Naive thymus-derived CD4-positive, alpha-beta T cell (primary cell): ENCODE results near the gene CALM1. TPM values are rescaled to one million over a fixed set of nuclear protein-coding genes. Genes with fewer than 3 reads are reported as not detected.

ENCODE experiments used
- ATAC-seq: fragments of 150-1000 bp; cut with Tn5 transposase; 2 replicates; pipeline ENCODE4 v1.10.0; 2021; ENCODE audit warnings: mild to moderate bottlenecking, moderate library complexity
- CTCF ChIA-PET: fragments of 350-600 bp; sonication (Branson Sonifier 250); formaldehyde crosslinking; loops from one replicate; lab custom pipeline; 2021; ENCODE audit warnings: antibody characterized with exemption; lab: Charles Lee
- POLR2A ChIA-PET: fragments of 350-600 bp; sonication (Branson Sonifier 250); formaldehyde crosslinking; loops from one replicate; lab custom pipeline; 2021; ENCODE audit warnings: antibody characterized with exemption, inconsistent platforms; lab: Charles Lee
- DNase-seq, 9 donors: peaks; one replicate each; pipeline versions ENCODE4 v3.0.0 to v3.0.0-alpha.2; 2020 to 2022; ENCODE audit warnings: mixed read lengths in 1 of 9
- H3K27ac ChIP-seq: one replicate; pipeline ENCODE4 v1.7.0; 2013; ENCODE audit warnings: mild to moderate bottlenecking, low read depth, low read length, moderate library complexity
- H3K27me3 ChIP-seq, 2 donors: one replicate each; pipeline ENCODE4 v1.7.0; 2013; ENCODE audit warnings: low read length in 2 of 2, mild to moderate bottlenecking in 2 of 2, moderate library complexity in 2 of 2; ENCODE audit not compliant: control insufficient read depth in 2 of 2, insufficient read depth in 2 of 2
- H3K36me3 ChIP-seq, 3 experiments: 1 replicate in 2 of 3; 2 replicates in 1 of 3; pipeline ENCODE4 v1.7.0; 2013; ENCODE audit warnings: low read length in 3 of 3, mild to moderate bottlenecking in 3 of 3, moderate library complexity in 1 of 3; ENCODE audit not compliant: insufficient read depth in 3 of 3, control insufficient read depth in 2 of 3
- H3K4me1 ChIP-seq, 2 donors: one replicate each; pipeline ENCODE4 v1.7.0; 2013; ENCODE audit warnings: low read length in 2 of 2, mild to moderate bottlenecking in 2 of 2, moderate library complexity in 1 of 2; ENCODE audit not compliant: control insufficient read depth in 2 of 2, insufficient read depth in 2 of 2
- H3K4me3 ChIP-seq: 2 replicates; pipeline ENCODE4 v1.7.0; 2013; ENCODE audit warnings: mild to moderate bottlenecking, low read length
- H3K9me3 ChIP-seq, 3 experiments: 1 replicate in 2 of 3; 2 replicates in 1 of 3; pipeline ENCODE4 v1.7.0; 2013; ENCODE audit warnings: low read length in 3 of 3; ENCODE audit not compliant: control insufficient read depth in 2 of 3
- H3K27ac Mint-ChIP-seq, 9 donors: one replicate each; pipeline ENCODE4 v1.8.0; 2020 to 2022; ENCODE audit warnings: mixed read lengths in 9 of 9, mild to moderate bottlenecking in 8 of 9, moderate library complexity in 5 of 9, inconsistent platforms in 2 of 9
- H3K27me3 Mint-ChIP-seq, 5 donors: one replicate each; pipeline ENCODE4 v1.8.0; 2021 to 2022; ENCODE audit warnings: mixed read lengths in 5 of 5, mild to moderate bottlenecking in 1 of 5
- H3K36me3 Mint-ChIP-seq, 5 donors: one replicate each; pipeline ENCODE4 v1.8.0; 2020 to 2022; ENCODE audit warnings: mixed read lengths in 5 of 5, mild to moderate bottlenecking in 3 of 5, inconsistent platforms in 1 of 5
- H3K4me1 Mint-ChIP-seq, 7 donors: one replicate each; pipeline ENCODE4 v1.8.0; 2020 to 2022; ENCODE audit warnings: mixed read lengths in 7 of 7, mild to moderate bottlenecking in 3 of 7, inconsistent platforms in 1 of 7
- H3K4me3 Mint-ChIP-seq, 10 donors: one replicate each; pipeline ENCODE4 v1.8.0; 2020 to 2022; ENCODE audit warnings: mild to moderate bottlenecking in 10 of 10, mixed read lengths in 10 of 10, moderate library complexity in 6 of 10, inconsistent platforms in 2 of 10
- H3K9me3 Mint-ChIP-seq, 11 donors: one replicate each; pipeline ENCODE4 v1.8.0; 2020 to 2022; ENCODE audit warnings: mixed read lengths in 11 of 11, mild to moderate bottlenecking in 4 of 11, inconsistent platforms in 1 of 11, moderate library complexity in 1 of 11
- intact Hi-C, 2 donors: fragments of 100-400 bp; cut with micrococcal nuclease; formaldehyde crosslinking; loops; one replicate each; pipeline ENCODE4 v1.15.1; 2023
- polyA plus RNA-seq, 2 donors: library from polyadenylated mRNA; unstranded; fragments of 300-500 nt; fragmentation: Illumina TruSeq; gene quantifications; one replicate each; pipeline ENCODE4 v1.2.3, GENCODE V29; 2021
- total RNA-seq, 6 experiments: library from RNA in 5 of 6; stranded (reverse) in 5 of 6; gene quantifications; 1 replicate in 5 of 6; 2 replicates in 1 of 6; pipeline ENCODE4 v1.2.3 and lab custom pipeline; 2021 to 2026

The CALM1 gene
- total and polyA plus RNA-seq, 7 experiments from 2014 or later, result 611 to 2,295 (median 699) TPM

- Histone ChIP-seq H3K27me3 (no peaks in the 10 kb centered on the region), H3K4me1 (no peaks in the 10 kb centered on the region), H3K36me3 (no peaks in the 10 kb centered on the region), H3K9me3 (no peaks in the 10 kb centered on the region), H3K27ac (no peak overlapping the region), H3K4me3 (no peak overlapping the region)
- Mint-ChIP-seq H3K9me3 (peaks cover 0 to 7% (median 2%) of the 10 kb centered on the region in 11 donors), H3K27ac (no peak overlapping the region), H3K4me3 (no peak overlapping the region), H3K27me3 (peaks cover 0 to 6% (median 3%) of the 10 kb centered on the region in 5 donors), H3K4me1 (peaks cover 0 to 7% (median 0%) of the 10 kb centered on the region in 7 donors), H3K36me3 (peaks cover 0 to 3% (median 0%) of the 10 kb centered on the region in 5 donors)
- no peak for DNase-seq
- POLR2A ChIA-PET, result no interaction called here
- intact Hi-C loops, result no loop called here
- CTCF ChIA-PET, result no interaction called here
- ATAC-seq, result no peak
These were observed 47.4 kb downstream of the CALM1 start for GRCh38 chr14:90444077-90444696.

GRCh38 chr14:90445011-90445410, 48.2 kb downstream of the CALM1 start:
- peaks cover 0 to 3% (median 0%) of the 10 kb centered on the region in 5 donors for H3K36me3 Mint-ChIP-seq
- H3K9me3 Mint-ChIP-seq, result peaks cover 0 to 7% (median 2%) of the 10 kb centered on the region in 11 donors
- H3K4me3 Mint-ChIP-seq, result no peak overlapping the region
- Histone ChIP-seq H3K9me3 (no peaks in the 10 kb centered on the region), H3K4me1 (no peaks in the 10 kb centered on the region), H3K36me3 (no peaks in the 10 kb centered on the region), H3K27ac (no peak overlapping the region), H3K4me3 (no peak overlapping the region), H3K27me3 (no peaks in the 10 kb centered on the region)
- peaks cover 0 to 8% (median 5%) of the 10 kb centered on the region in 5 donors for H3K27me3 Mint-ChIP-seq
- ATAC-seq, result no peak
- H3K4me1 Mint-ChIP-seq, result peaks cover 0 to 7% (median 0%) of the 10 kb centered on the region in 7 donors
- intact Hi-C loops, result no loop called here
- ChIA-PET CTCF (no interaction called here), POLR2A (no interaction called here)
- DNase-seq, result no peak
- no peak overlapping the region for H3K27ac Mint-ChIP-seq

GRCh38 chr14:90446405-90446804, 49.6 kb downstream of the CALM1 start:
- Histone ChIP-seq H3K4me3 (no peak overlapping the region), H3K9me3 (no peaks in the 10 kb centered on the region), H3K36me3 (no peaks in the 10 kb centered on the region), H3K27me3 (no peaks in the 10 kb centered on the region), H3K27ac (no peak overlapping the region), H3K4me1 (no peaks in the 10 kb centered on the region)
- H3K4me3 Mint-ChIP-seq, result no peak overlapping the region
- H3K4me1 Mint-ChIP-seq, result peaks cover 0 to 7% (median 0%) of the 10 kb centered on the region in 7 donors
- peaks cover 0 to 8% (median 5%) of the 10 kb centered on the region in 5 donors for H3K27me3 Mint-ChIP-seq
- CTCF ChIA-PET, result no interaction called here
- ATAC-seq (no peak), DNase-seq (no peak)
- no peak overlapping the region for H3K27ac Mint-ChIP-seq
- H3K36me3 Mint-ChIP-seq, result peaks cover 0 to 3% (median 0%) of the 10 kb centered on the region in 5 donors
- peaks cover 0 to 7% (median 2%) of the 10 kb centered on the region in 11 donors for H3K9me3 Mint-ChIP-seq
- intact Hi-C loops, result no loop called here
- POLR2A ChIA-PET, result no interaction called here

GRCh38 chr14:90447720-90448497, 51.1 kb downstream of the CALM1 start:
- peaks cover 0 to 7% (median 2%) of the 10 kb centered on the region in 11 donors for H3K9me3 Mint-ChIP-seq
- Histone ChIP-seq H3K27ac (no peak overlapping the region), H3K36me3 (no peaks in the 10 kb centered on the region), H3K4me1 (no peaks in the 10 kb centered on the region), H3K9me3 (no peaks in the 10 kb centered on the region), H3K4me3 (no peak overlapping the region), H3K27me3 (no peaks in the 10 kb centered on the region)
- intact Hi-C loops, result no loop called here
- ATAC-seq (no peak), DNase-seq (no peak)
- peaks cover 0 to 8% (median 4%) of the 10 kb centered on the region in 5 donors for H3K27me3 Mint-ChIP-seq
- peaks cover 0 to 13% (median 4%) of the 10 kb centered on the region in 7 donors for H3K4me1 Mint-ChIP-seq
- H3K4me3 Mint-ChIP-seq, result no peak overlapping the region
- ChIA-PET CTCF (no interaction called here), POLR2A (no interaction called here)
- peaks cover 0 to 3% (median 0%) of the 10 kb centered on the region in 5 donors for H3K36me3 Mint-ChIP-seq
- no peak overlapping the region for H3K27ac Mint-ChIP-seq

- Histone ChIP-seq H3K4me3 (no peak overlapping the region), H3K9me3 (no peaks in the 10 kb centered on the region), H3K27me3 (no peaks in the 10 kb centered on the region), H3K36me3 (no peaks in the 10 kb centered on the region), H3K4me1 (no peaks in the 10 kb centered on the region), H3K27ac (no peak overlapping the region)
- Mint-ChIP-seq H3K9me3 (peaks cover 0 to 7% (median 2%) of the 10 kb centered on the region in 11 donors), H3K27me3 (peaks cover 0 to 8% (median 4%) of the 10 kb centered on the region in 5 donors), H3K4me3 (no peak overlapping the region), H3K36me3 (peaks cover 0 to 3% (median 0%) of the 10 kb centered on the region in 5 donors), H3K4me1 (peaks cover 0 to 13% (median 4%) of the 10 kb centered on the region in 7 donors), H3K27ac (no peak overlapping the region)
- CTCF ChIA-PET, result interaction anchor here (0.7 kb wide), 1 partner anchor 26 kb away, joined by 4 read pairs; no protein-coding TSS in a partner anchor
- intact Hi-C loops, result no loop called here
- ATAC-seq (no peak), DNase-seq (no peak)
- POLR2A ChIA-PET, result no interaction called here
These were observed 52.6 kb downstream of the CALM1 start for GRCh38 chr14:90449411-90449810.

GRCh38 chr14:90450151-90450550, 53.3 kb downstream of the CALM1 start:
- Mint-ChIP-seq H3K9me3 (peaks cover 0 to 7% (median 2%) of the 10 kb centered on the region in 11 donors), H3K4me1 (peaks cover 0 to 13% (median 0%) of the 10 kb centered on the region in 7 donors), H3K27me3 (peaks cover 0 to 8% (median 4%) of the 10 kb centered on the region in 5 donors), H3K27ac (no peak overlapping the region), H3K4me3 (no peak overlapping the region), H3K36me3 (peaks cover 0 to 3% (median 0%) of the 10 kb centered on the region in 5 donors)
- ATAC-seq (no peak), DNase-seq (no peak)
- ChIA-PET POLR2A (no interaction called here), CTCF (no interaction called here)
- Histone ChIP-seq H3K9me3 (no peaks in the 10 kb centered on the region), H3K4me3 (no peak overlapping the region), H3K27ac (no peak overlapping the region), H3K27me3 (no peaks in the 10 kb centered on the region), H3K36me3 (no peaks in the 10 kb centered on the region), H3K4me1 (no peaks in the 10 kb centered on the region)
- intact Hi-C loops, result no loop called here
